Trophoblast cell (in vitro differentiated cells and primary cell): ENCODE results near the gene GNL2.

Source experiments
- DNase-seq, 2 donors: peaks; one replicate each; pipeline ENCODE4 v3.0.0-alpha.2; 2016
- H2AFZ ChIP-seq: 2 replicates; pipeline ENCODE4 v1.6.1; 2013; ENCODE audit warnings: low read length, moderate library complexity, mild to moderate bottlenecking; ENCODE audit not compliant: insufficient read depth, poor library complexity
- H2AK5ac ChIP-seq: 2 replicates; pipeline ENCODE4 v1.6.1; 2013; ENCODE audit warnings: mild to moderate bottlenecking, low read length
- H2BK120ac ChIP-seq: 2 replicates; pipeline ENCODE4 v1.6.1; 2013; ENCODE audit warnings: low read length, mild to moderate bottlenecking, moderate library complexity; ENCODE audit not compliant: insufficient read depth, poor library complexity
- H2BK12ac ChIP-seq: 2 replicates; pipeline ENCODE4 v1.6.1; 2013; ENCODE audit warnings: mild to moderate bottlenecking, low read length, moderate library complexity
- H2BK5ac ChIP-seq: 2 replicates; pipeline ENCODE4 v1.6.1; 2013; ENCODE audit warnings: low read length, low read depth, moderate library complexity, mild to moderate bottlenecking; ENCODE audit not compliant: poor library complexity
- H3K14ac ChIP-seq: 2 replicates; pipeline ENCODE4 v1.6.1; 2013; ENCODE audit warnings: mild to moderate bottlenecking, low read length
- H3K18ac ChIP-seq: 2 replicates; pipeline ENCODE4 v1.6.1; 2013; ENCODE audit warnings: mild to moderate bottlenecking, low read length
- H3K23ac ChIP-seq: 2 replicates; pipeline ENCODE4 v1.6.1; 2013; ENCODE audit warnings: low read length
- H3K27ac ChIP-seq: 2 replicates; pipeline ENCODE4 v1.5.1; 2013; ENCODE audit warnings: low read depth, mild to moderate bottlenecking, inconsistent platforms, low read length, moderate library complexity
- H3K27me3 ChIP-seq: 2 replicates; pipeline ENCODE4 v1.6.1; 2013; ENCODE audit warnings: inconsistent platforms, mild to moderate bottlenecking, low read length, moderate library complexity; ENCODE audit not compliant: insufficient read depth
- H3K36me3 ChIP-seq, 2 experiments: 1 replicate in 1 of 2; 2 replicates in 1 of 2; pipeline ENCODE4 v1.6.1; 2013; ENCODE audit warnings: low read length in 2 of 2, mild to moderate bottlenecking in 2 of 2, moderate library complexity in 1 of 2; ENCODE audit not compliant: insufficient read depth in 2 of 2, control insufficient read depth in 1 of 2
- H3K4ac ChIP-seq: 2 replicates; pipeline ENCODE4 v1.6.1; 2013; ENCODE audit warnings: low read depth, mild to moderate bottlenecking, low read length, moderate library complexity
- H3K4me1 ChIP-seq, 2 experiments: 1 replicate in 1 of 2; 2 replicates in 1 of 2; pipeline ENCODE4 v1.6.1; 2013; ENCODE audit warnings: low read length in 2 of 2, mild to moderate bottlenecking in 2 of 2, moderate library complexity in 1 of 2; ENCODE audit not compliant: insufficient read depth in 2 of 2, control insufficient read depth in 1 of 2
- H3K4me2 ChIP-seq: 2 replicates; pipeline ENCODE4 v1.6.1; 2013; ENCODE audit warnings: inconsistent platforms, mild to moderate bottlenecking, low read length, moderate library complexity
- H3K4me3 ChIP-seq: 2 replicates; pipeline ENCODE4 v1.5.1; 2013; ENCODE audit warnings: mild to moderate bottlenecking, low read depth, low read length, inconsistent platforms
- H3K79me1 ChIP-seq: one replicate; pipeline ENCODE4 v1.6.1; 2013; ENCODE audit warnings: low read length
- H3K79me2 ChIP-seq: 2 replicates; pipeline ENCODE4 v1.6.1; 2013; ENCODE audit warnings: low read length, mild to moderate bottlenecking; ENCODE audit not compliant: control insufficient read depth, insufficient read depth, poor library complexity
- H3K9ac ChIP-seq: 2 replicates; pipeline ENCODE4 v1.6.1; 2013; ENCODE audit warnings: mild to moderate bottlenecking, low read length
- H3K9me3 ChIP-seq: 2 replicates; pipeline ENCODE4 v1.6.1; 2013; ENCODE audit warnings: low read depth, mild to moderate bottlenecking, control low read depth, inconsistent platforms, low read length; ENCODE audit not compliant: insufficient read depth
- H4K12ac ChIP-seq: 2 replicates; pipeline ENCODE4 v1.6.1; 2013; ENCODE audit warnings: low read depth, mild to moderate bottlenecking, low read length, moderate library complexity
- H4K8ac ChIP-seq: 2 replicates; pipeline ENCODE4 v1.6.1; 2013; ENCODE audit warnings: low read depth, mild to moderate bottlenecking, low read length, moderate library complexity
- H4K91ac ChIP-seq: one replicate; pipeline ENCODE4 v1.6.1; 2013; ENCODE audit warnings: low read depth, mild to moderate bottlenecking, low read length, moderate library complexity
- WGBS: extraction: QIAGEN DNeasy Blood & Tissue Kit; methylation state at CpG from one replicate; pipeline ENCODE4 v1.1.7; 2013; ENCODE audit warnings: missing lambda C conversion rate; ENCODE audit not compliant: insufficient read length, insufficient coverage; ENCODE audit errors: extremely low coverage; 5-methylcytosine and 5-hydroxymethylcytosine counted together

GNL2 gene

DNA sequence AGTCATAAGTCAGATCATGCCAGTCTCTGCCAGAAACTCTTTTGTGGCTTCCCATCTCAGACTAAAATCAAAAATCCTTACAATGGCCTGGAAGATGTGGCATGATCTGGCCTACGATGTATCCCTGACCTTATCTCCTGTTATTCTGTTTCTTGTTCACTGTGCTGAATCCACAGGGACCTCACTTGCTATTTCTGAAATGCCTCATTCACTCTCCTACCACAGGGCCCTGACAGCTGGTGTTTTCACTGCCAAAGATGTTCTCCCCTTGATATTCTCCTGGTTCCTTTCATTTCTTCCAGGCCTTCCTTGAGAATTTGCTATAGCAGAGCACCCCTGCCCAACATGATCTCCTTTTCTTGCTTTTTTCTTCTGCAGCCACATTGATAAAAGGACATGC, 37.3 kb downstream of the GNL2 start:
- Histone ChIP-seq H2AK5ac (no peak overlapping the region), H3K9me3 (no peaks in the 10 kb centered on the region), H3K18ac (no peak overlapping the region), H2AFZ (no peak overlapping the region), H3K23ac (no peak overlapping the region), H4K91ac (no peak overlapping the region), H4K12ac (no peak overlapping the region), H3K4me1 (peaks cover 3 to 9% of the 10 kb centered on the region in 2 experiments), H3K27ac (no peak overlapping the region), H3K4ac (no peak overlapping the region), H4K8ac (no peak overlapping the region), H2BK120ac (no peak overlapping the region), H3K14ac (no peak overlapping the region), H3K27me3 (no peaks in the 10 kb centered on the region), H2BK5ac (no peak overlapping the region), H3K9ac (no peak overlapping the region), H2BK12ac (no peak overlapping the region), H3K79me1 (peaks cover 5% of the 10 kb centered on the region), H3K36me3 (peaks cover 0 to 9% of the 10 kb centered on the region in 2 experiments), H3K79me2 (peaks cover 6% of the 10 kb centered on the region), H3K4me3 (no peak overlapping the region), H3K4me2 (no peak overlapping the region)
- WGBS = no CpG with 5 or more reads among the region's 1 CpG
- no peak for DNase-seq

- WGBS = no CpG with 5 or more reads among the region's 3 CpGs
These were observed 38.3 kb downstream of the GNL2 start for GRCh38 chr1:37557402-37557801.

GRCh38 chr1:37556712-37557196, 39.0 kb downstream of the GNL2 start, which contains the start of gene DNALI1:
TSS of gene DNALI1 (plus strand) at chr1:37556940. CDS start at chr1:37556995, 55 bp downstream.
- WGBS = no CpG with 5 or more reads among the region's 31 CpGs
- no peak within 1 kb of the TSS for H3K14ac ChIP-seq

More at GRCh38 chr1:37557402-37557801, 38.3 kb downstream of the GNL2 start:
- H3K4me1 ChIP-seq = peaks cover 5 to 14% of the 10 kb centered on the region in 2 experiments
- H3K23ac ChIP-seq = no peak overlapping the region
- no peak overlapping the region for H3K27ac ChIP-seq
- H3K4me2 ChIP-seq = peak overlapping the region; percentile 53
- H2BK5ac ChIP-seq = no peak overlapping the region
- H3K36me3 ChIP-seq = peaks cover 0 to 5% of the 10 kb centered on the region in 2 experiments
- H3K4me3 ChIP-seq = no peak overlapping the region
- H3K9me3 ChIP-seq = no peaks in the 10 kb centered on the region
- H2BK12ac ChIP-seq = no peak overlapping the region
- H4K12ac ChIP-seq = no peak overlapping the region
- H2BK120ac ChIP-seq = no peak overlapping the region
- H3K14ac ChIP-seq = no peak overlapping the region
- no peak overlapping the region for H4K91ac ChIP-seq
- H3K79me2 ChIP-seq = peaks cover 6% of the 10 kb centered on the region
- no peak overlapping the region for H2AK5ac ChIP-seq
- H3K79me1 ChIP-seq = peaks cover 5% of the 10 kb centered on the region
- no peak overlapping the region for H3K9ac ChIP-seq
- H4K8ac ChIP-seq = peak overlapping the region; percentile 48
- no peak overlapping the region for H2AFZ ChIP-seq
- H3K27me3 ChIP-seq = no peaks in the 10 kb centered on the region
- DNase-seq = no peak
- H3K18ac ChIP-seq = no peak overlapping the region
- no peak overlapping the region for H3K4ac ChIP-seq

GRCh38 chr1:37553927-37554808, 41.6 kb downstream of the GNL2 start, which contains the start of gene SNIP1:
TSS of gene SNIP1 (minus strand) at chr1:37554293. CDS start at chr1:37554229, 64 bp downstream.
- Histone ChIP-seq H3K79me1 (peaks cover 5% of the 10 kb centered on the region), H3K4me1 (peaks cover 2 to 14% of the 10 kb centered on the region in 2 experiments), H4K8ac (peak within 1 kb of the TSS; percentile 99), H4K12ac (peak within 1 kb of the TSS; percentile 99), H3K36me3 (peaks cover 8 to 11% of the 10 kb centered on the region in 2 experiments), H3K9me3 (no peaks in the 10 kb centered on the region), H2BK120ac (peak within 1 kb of the TSS; percentile 92), H2AFZ (peak within 1 kb of the TSS; percentile 92), H3K79me2 (peaks cover 6% of the 10 kb centered on the region), H2BK5ac (peak within 1 kb of the TSS; percentile 79), H3K4me3 (peak within 1 kb of the TSS; percentile 96), H3K4ac (peak within 1 kb of the TSS; percentile 61), H2BK12ac (no peak within 1 kb of the TSS), H3K18ac (peak within 1 kb of the TSS; percentile 95), H3K27me3 (no peaks in the 10 kb centered on the region), H3K14ac (peak within 1 kb of the TSS; percentile 98), H3K23ac (no peak within 1 kb of the TSS), H4K91ac (peak within 1 kb of the TSS; percentile 71), H2AK5ac (peak within 1 kb of the TSS; percentile 67), H3K9ac (peak within 1 kb of the TSS; percentile 97), H3K4me2 (peak within 1 kb of the TSS; percentile 89), H3K27ac (peak within 1 kb of the TSS; percentile 35)
- WGBS = no CpG with 5 or more reads among the region's 54 CpGs
- peak; percentile 93 to 98 for DNase-seq

More at GRCh38 chr1:37556712-37557196, 39.0 kb downstream of the GNL2 start, which contains the start of gene DNALI1:
- no peak within 1 kb of the TSS for H4K91ac ChIP-seq
- no peak within 1 kb of the TSS for H2BK120ac ChIP-seq
- H3K4ac ChIP-seq = no peak within 1 kb of the TSS
- no peaks in the 10 kb centered on the region for H3K9me3 ChIP-seq
- peaks cover 5 to 14% of the 10 kb centered on the region in 2 experiments for H3K4me1 ChIP-seq
- H4K12ac ChIP-seq = peak within 1 kb of the TSS; percentile 40
- H2BK12ac ChIP-seq = no peak within 1 kb of the TSS
- peak within 1 kb of the TSS; percentile 53 for H3K4me2 ChIP-seq
- no peak within 1 kb of the TSS for H3K4me3 ChIP-seq
- peak within 1 kb of the TSS; percentile 66 for H2AFZ ChIP-seq
- peak within 1 kb of the TSS; percentile 87 for H4K8ac ChIP-seq
- DNase-seq = peak; percentile 86 to 94
- no peak within 1 kb of the TSS for H3K23ac ChIP-seq
- peaks cover 0 to 4% of the 10 kb centered on the region in 2 experiments for H3K36me3 ChIP-seq
- no peak within 1 kb of the TSS for H3K27ac ChIP-seq
- no peak within 1 kb of the TSS for H3K9ac ChIP-seq
- no peaks in the 10 kb centered on the region for H3K27me3 ChIP-seq
- peaks cover 5% of the 10 kb centered on the region for H3K79me1 ChIP-seq
- H3K79me2 ChIP-seq = peaks cover 6% of the 10 kb centered on the region
- H2BK5ac ChIP-seq = no peak within 1 kb of the TSS
- no peak within 1 kb of the TSS for H2AK5ac ChIP-seq
- H3K18ac ChIP-seq = no peak within 1 kb of the TSS
